Transverse colon (tissue), 4 donors: ENCODE results near the gene ZBTB40. TPM values are rescaled to one million over a fixed set of nuclear protein-coding genes. Genes with fewer than 3 reads are reported as not detected.

Experiments used
- DNase-seq: peaks from one replicate; pipeline ENCODE4 v3.0.0-alpha.2; 2019
- H3K27ac ChIP-seq, 4 donors: fragments of 200-600 bp; sonication (generic); 2 replicates each; pipeline ENCODE4 v1.5.1; 2016 to 2018; ENCODE audit warnings: inconsistent platforms in 4 of 4
- H3K27me3 ChIP-seq: fragments of 200-600 bp; sonication (generic); 2 replicates; pipeline ENCODE4 v1.5.1; 2017; ENCODE audit warnings: inconsistent platforms
- H3K36me3 ChIP-seq, 4 donors: fragments of 200-600 bp; sonication (generic); 2 replicates each; pipeline ENCODE4 v1.5.1; 2017 to 2019; ENCODE audit warnings: inconsistent platforms in 4 of 4
- H3K4me1 ChIP-seq, 4 donors: fragments of 200-600 bp; sonication (generic); 2 replicates each; pipeline ENCODE4 v1.5.1; 2017 to 2020; ENCODE audit warnings: inconsistent platforms in 4 of 4
- H3K4me3 ChIP-seq, 4 donors: fragments of 200-600 bp; sonication (generic); 1 replicate in 1 of 4; 2 replicates in 3 of 4; pipeline versions ENCODE4 v1.5.1 to v1.6.1; 2017 to 2019; ENCODE audit warnings: inconsistent platforms in 4 of 4
- H3K9me3 ChIP-seq, 2 donors: fragments of 200-600 bp; sonication (generic); 2 replicates each; pipeline ENCODE4 v1.5.1; 2017 to 2019; ENCODE audit warnings: inconsistent platforms in 2 of 2
- EP300 ChIP-seq: sonication (generic); formaldehyde crosslinking; IDR thresholded peaks from one replicate; pipeline ENCODE4 v1.6.1; 2017; ENCODE audit warnings: antibody characterized with exemption, low read depth
- POLR2A ChIP-seq: fragments of 450-650 bp; IDR thresholded peaks from one replicate; pipeline ENCODE4 v1.6.1; 2016; ENCODE audit warnings: antibody characterized with exemption, mild to moderate bottlenecking, moderate library complexity
- POLR2AphosphoS5 ChIP-seq, 3 donors: sonication (generic); formaldehyde crosslinking; IDR thresholded peaks; one replicate each; pipeline ENCODE4 v1.6.1; 2016; ENCODE audit warnings: antibody characterized with exemption in 3 of 3
- WGBS, 2 donors: methylation state at CpG; one replicate each; pipeline ENCODE4 v1.1.5; 2018; ENCODE audit warnings: low coverage in 1 of 2; 5-methylcytosine and 5-hydroxymethylcytosine counted together
- in situ Hi-C, 4 donors: fragments of 200-750 bp; cut with MboI; loops; one replicate each; pipeline versions ENCODE4 v1.15.0 to v1.15.1; 2017; ENCODE audit warnings: low sequenced_read_pairs in 3 of 4, low pct_ligation_motif_present in 1 of 4, low pct_unique_long_range_greater_than_20kb in 1 of 4
- intact Hi-C: fragments of 100-400 bp; cut with DNase I; formaldehyde crosslinking; loops from one replicate; pipeline ENCODE4 v1.15.1; 2023; ENCODE audit warnings: low total_unique reads
- total RNA-seq, 4 donors: library from RNA; depleted of rRNA; stranded (reverse); fragments of >200 nt; gene quantifications; one replicate each; pipeline ENCODE4 v1.1.0, GENCODE V29; 2016
- TF ChIP-seq, protein P1 (sequence below), 5 experiments: fragments of 200-600 bp in 3 of 5; fragments of 450-650 bp in 2 of 5; sonication (generic) in 3 of 5; IDR thresholded peaks; 1 replicate in 2 of 5; 2 replicates in 3 of 5; pipeline ENCODE4 v1.5.1; 2016 to 2017; ENCODE audit warnings: antibody characterized with exemption in 5 of 5, inconsistent platforms in 3 of 5, mild to moderate bottlenecking in 2 of 5, moderate library complexity in 1 of 5

The ZBTB40 gene
- total RNA-seq, 4 donors from 2014 or later: 17.7 to 30.3 (median 21.1) TPM

DNA sequence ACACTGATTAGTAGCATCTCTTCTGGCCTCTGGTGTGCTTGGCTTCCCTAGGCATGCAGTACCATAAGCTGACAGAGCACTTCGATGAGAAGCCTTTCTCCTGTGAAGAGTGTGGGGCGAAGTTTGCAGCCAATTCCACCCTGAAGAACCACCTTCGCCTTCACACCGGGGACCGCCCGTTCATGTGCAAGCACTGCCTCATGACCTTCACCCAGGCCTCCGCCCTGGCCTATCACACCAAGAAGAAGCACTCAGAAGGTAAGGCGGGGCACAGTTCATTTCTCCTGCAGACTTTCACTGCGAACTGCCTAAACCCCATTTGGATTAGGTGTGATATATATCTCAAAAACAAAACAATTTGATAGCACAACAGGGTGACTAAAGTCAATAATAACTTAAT, 61.2 kb downstream of the ZBTB40 start:
- Histone ChIP-seq H3K4me3 (no peak overlapping the region), H3K9me3 (no peaks in the 10 kb centered on the region), H3K27me3 (no peaks in the 10 kb centered on the region), H3K27ac (no peak overlapping the region), H3K36me3 (peaks cover 0 to 63% (median 16%) of the 10 kb centered on the region in 4 donors), H3K4me1 (peaks cover 0 to 9% (median 0%) of the 10 kb centered on the region in 4 donors)
- TF ChIP-seq POLR2A: no peak
- TF ChIP-seq EP300: no peak
- TF ChIP-seq POLR2AphosphoS5 (IDR thresholded peaks at IDR 0.05): no peak
- TF ChIP-seq, protein P1, sequence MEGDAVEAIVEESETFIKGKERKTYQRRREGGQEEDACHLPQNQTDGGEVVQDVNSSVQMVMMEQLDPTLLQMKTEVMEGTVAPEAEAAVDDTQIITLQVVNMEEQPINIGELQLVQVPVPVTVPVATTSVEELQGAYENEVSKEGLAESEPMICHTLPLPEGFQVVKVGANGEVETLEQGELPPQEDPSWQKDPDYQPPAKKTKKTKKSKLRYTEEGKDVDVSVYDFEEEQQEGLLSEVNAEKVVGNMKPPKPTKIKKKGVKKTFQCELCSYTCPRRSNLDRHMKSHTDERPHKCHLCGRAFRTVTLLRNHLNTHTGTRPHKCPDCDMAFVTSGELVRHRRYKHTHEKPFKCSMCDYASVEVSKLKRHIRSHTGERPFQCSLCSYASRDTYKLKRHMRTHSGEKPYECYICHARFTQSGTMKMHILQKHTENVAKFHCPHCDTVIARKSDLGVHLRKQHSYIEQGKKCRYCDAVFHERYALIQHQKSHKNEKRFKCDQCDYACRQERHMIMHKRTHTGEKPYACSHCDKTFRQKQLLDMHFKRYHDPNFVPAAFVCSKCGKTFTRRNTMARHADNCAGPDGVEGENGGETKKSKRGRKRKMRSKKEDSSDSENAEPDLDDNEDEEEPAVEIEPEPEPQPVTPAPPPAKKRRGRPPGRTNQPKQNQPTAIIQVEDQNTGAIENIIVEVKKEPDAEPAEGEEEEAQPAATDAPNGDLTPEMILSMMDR (IDR thresholded peaks at IDR 0.05): no peak
- 91 to 94% methylated on average over 1 to 9 of the region's 9 CpGs for WGBS, 2 donors
- intact Hi-C loops: no loop called here
- DNase-seq: no peak
- in situ Hi-C loops: no loop called here

DNA sequence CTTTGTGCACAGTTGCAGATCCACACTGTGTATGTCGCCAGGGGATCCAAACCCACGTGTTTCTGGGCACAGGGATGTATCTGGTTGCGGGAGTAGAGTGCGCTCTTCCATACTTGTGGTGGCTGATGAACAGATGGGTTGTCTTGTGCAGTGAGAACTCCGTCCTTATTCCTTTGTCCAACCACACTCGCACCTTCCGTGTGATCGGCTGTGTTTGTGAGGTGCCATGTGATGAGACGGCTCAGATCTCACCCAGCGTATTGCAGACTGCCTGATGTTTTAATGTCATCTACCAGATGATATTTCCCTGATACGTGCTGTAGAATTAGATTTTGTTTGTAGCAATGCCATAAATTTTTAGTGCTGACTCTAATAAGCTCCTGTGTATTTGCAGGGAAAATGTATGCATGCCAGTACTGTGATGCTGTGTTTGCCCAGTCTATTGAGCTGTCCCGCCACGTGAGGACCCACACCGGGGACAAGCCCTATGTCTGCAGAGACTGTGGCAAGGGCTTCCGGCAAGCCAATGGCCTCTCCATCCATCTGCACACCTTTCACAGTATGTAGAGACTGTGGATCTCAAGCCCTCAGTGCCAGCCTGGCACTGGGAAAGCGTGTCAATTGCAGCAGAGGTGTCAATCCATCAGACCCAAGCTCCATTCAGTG, 65.4 kb downstream of the ZBTB40 start:
- no peak for DNase-seq
- Histone ChIP-seq H3K4me3 (no peak overlapping the region), H3K27ac (no peak overlapping the region), H3K27me3 (no peaks in the 10 kb centered on the region), H3K4me1 (no peaks in the 10 kb centered on the region), H3K9me3 (no peaks in the 10 kb centered on the region), H3K36me3 (peaks cover 0 to 67% (median 19%) of the 10 kb centered on the region in 4 donors)
- 95 to 97% methylated on average over 7 to 16 of the region's 16 CpGs for WGBS, 2 donors
- no peak for TF ChIP-seq POLR2A
- TF ChIP-seq POLR2AphosphoS5 (IDR thresholded peaks at IDR 0.05): no peak
- TF ChIP-seq, protein P1 (IDR thresholded peaks at IDR 0.05): no peak
- no peak for TF ChIP-seq EP300
- in situ Hi-C loops (no loop called here), intact Hi-C loops (no loop called here)

GRCh38 chr1:22517956-22518355, 66.3 kb downstream of the ZBTB40 start:
- H3K4me1 ChIP-seq: no peaks in the 10 kb centered on the region
- no peak overlapping the region for H3K4me3 ChIP-seq
- WGBS, 2 donors: 83 to 100% methylated on average over 1 to 7 of the region's 7 CpGs
- H3K9me3 ChIP-seq: no peaks in the 10 kb centered on the region
- TF ChIP-seq POLR2A (no peak), POLR2AphosphoS5 (IDR thresholded peaks at IDR 0.05) (no peak), EP300 (no peak)
- TF ChIP-seq, protein P1 (IDR thresholded peaks at IDR 0.05): no peak
- DNase-seq: no peak
- no peaks in the 10 kb centered on the region for H3K27me3 ChIP-seq
- peaks cover 0 to 58% (median 22%) of the 10 kb centered on the region in 4 donors for H3K36me3 ChIP-seq
- no peak overlapping the region for H3K27ac ChIP-seq
- in situ Hi-C loops (no loop called here), intact Hi-C loops (no loop called here)

GRCh38 chr1:22518379-22518778, 66.7 kb downstream of the ZBTB40 start:
- Histone ChIP-seq H3K9me3 (no peaks in the 10 kb centered on the region), H3K27me3 (no peaks in the 10 kb centered on the region), H3K4me3 (no peak overlapping the region), H3K36me3 (peaks cover 0 to 55% (median 22%) of the 10 kb centered on the region in 4 donors), H3K27ac (no peak overlapping the region), H3K4me1 (no peaks in the 10 kb centered on the region)
- DNase-seq: no peak
- in situ Hi-C loops (no loop called here), intact Hi-C loops (no loop called here)
- 71 to 80% methylated on average over 2 to 3 of the region's 3 CpGs for WGBS, 2 donors
- TF ChIP-seq, protein P1 (IDR thresholded peaks at IDR 0.05): no peak
- no peak for TF ChIP-seq POLR2A
- TF ChIP-seq POLR2AphosphoS5 (IDR thresholded peaks at IDR 0.05): no peak
- no peak for TF ChIP-seq EP300
